Prostate gland (tissue), 2 donors: ENCODE results near the gene ALK.

Experiments used
- CTCF ChIP-seq, 4 experiments: fragments of 200-600 bp in 2 of 4; fragments of 450-650 bp in 2 of 4; sonication (generic) in 2 of 4; IDR thresholded peaks; 1 replicate in 3 of 4; 2 replicates in 1 of 4; pipeline ENCODE4 v1.5.1; 2016 to 2019; ENCODE audit warnings: antibody characterized with exemption in 4 of 4, mild to moderate bottlenecking in 2 of 4, moderate library complexity in 2 of 4
- POLR2A ChIP-seq: fragments of 450-650 bp; IDR thresholded peaks from one replicate; pipeline ENCODE4 v1.6.1; 2016; ENCODE audit warnings: antibody characterized with exemption, mild to moderate bottlenecking

- TF ChIP-seq CTCF (IDR thresholded peaks at IDR 0.05) (no peak), POLR2A (no peak)
These were observed 359.8 kb downstream of the ALK start for GRCh38 chr2:29561628-29562027.
